ENCODE data around the gene CDK5RAP2. TPM values are rescaled to one million over a fixed set of nuclear protein-coding genes. Genes with fewer than 3 reads are reported as not detected.

The CDK5RAP2 gene
- total and polyA plus RNA-seq, 9 of the 15 experiments (the other 6 are each of a cell fraction or from before 2014, with no cell fraction given), result 19.9 to 68.8 (median 42.2) TPM

DNA sequence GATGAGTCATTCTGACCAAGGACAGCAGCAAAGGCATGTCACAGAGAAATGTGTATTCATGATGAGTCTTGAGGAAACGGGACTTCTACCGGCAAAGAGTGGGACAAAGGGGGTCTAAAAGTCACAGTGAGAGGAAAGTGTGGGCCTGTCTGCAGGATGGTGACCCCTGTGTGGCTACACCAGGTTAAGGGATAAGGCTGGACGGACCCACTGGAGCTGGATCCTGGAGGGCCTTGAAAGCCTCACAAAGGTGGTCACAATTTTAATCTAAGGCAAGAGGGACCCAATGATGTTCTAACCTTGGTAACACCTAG lies 176.5 kb downstream of the CDK5RAP2 start (continued):
- no peak for TF ChIP-seq EZH2 (IDR thresholded peaks at IDR 0.05; ENCODE audit: borderline replicate concordance, low read depth, low read length)
- TF ChIP-seq KLF1 (tag; IDR thresholded peaks at IDR 0.05), result no peak
- no peak for TF ChIP-seq HMGN3 (IDR thresholded peaks at IDR 0.05; ENCODE audit: borderline replicate concordance, extremely low read depth, insufficient read length, low read depth, low read length)
- no peak; the same call in 1 of the 2 replicates for TF ChIP-seq SMARCE1 (IDR thresholded peaks at IDR 0.05)
- TF ChIP-seq FOSL1 (tag; conservative IDR thresholded peaks at IDR 0.05), result peak; percentile 8; the same call in 1 of the 2 replicates
- 0 out of 2 replicates have a peak, but pooled peaks have one; percentile 54 for TF ChIP-seq ZNF76 (CRISPR knock-in tag; IDR thresholded peaks at IDR 0.05; ENCODE audit: borderline replicate concordance)
- TF ChIP-seq SMARCC2 (IDR thresholded peaks at IDR 0.05; ENCODE audit: low read depth), result peak; percentile 21; the same call in 1 of the 2 replicates
- no peak for TF ChIP-seq POLR2B (IDR thresholded peaks at IDR 0.05; ENCODE audit: low read depth, partially characterized antibody)
- no peak for TF ChIP-seq SMARCA5 (IDR thresholded peaks at IDR 0.05)
- peak; percentile 12; the same call in 1 of the 2 replicates for TF ChIP-seq EHMT2 (IDR thresholded peaks at IDR 0.05)
- TF ChIP-seq, protein P1, sequence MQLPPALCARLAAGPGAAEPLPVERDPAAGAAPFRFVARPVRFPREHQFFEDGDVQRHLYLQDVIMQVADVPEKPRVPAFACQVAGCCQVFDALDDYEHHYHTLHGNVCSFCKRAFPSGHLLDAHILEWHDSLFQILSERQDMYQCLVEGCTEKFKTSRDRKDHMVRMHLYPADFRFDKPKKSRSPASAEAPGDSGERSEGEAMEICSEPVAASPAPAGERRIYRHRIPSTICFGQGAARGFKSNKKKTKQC (CRISPR knock-in tag; IDR thresholded peaks at IDR 0.05), result no peak
- TF ChIP-seq, protein P2, sequence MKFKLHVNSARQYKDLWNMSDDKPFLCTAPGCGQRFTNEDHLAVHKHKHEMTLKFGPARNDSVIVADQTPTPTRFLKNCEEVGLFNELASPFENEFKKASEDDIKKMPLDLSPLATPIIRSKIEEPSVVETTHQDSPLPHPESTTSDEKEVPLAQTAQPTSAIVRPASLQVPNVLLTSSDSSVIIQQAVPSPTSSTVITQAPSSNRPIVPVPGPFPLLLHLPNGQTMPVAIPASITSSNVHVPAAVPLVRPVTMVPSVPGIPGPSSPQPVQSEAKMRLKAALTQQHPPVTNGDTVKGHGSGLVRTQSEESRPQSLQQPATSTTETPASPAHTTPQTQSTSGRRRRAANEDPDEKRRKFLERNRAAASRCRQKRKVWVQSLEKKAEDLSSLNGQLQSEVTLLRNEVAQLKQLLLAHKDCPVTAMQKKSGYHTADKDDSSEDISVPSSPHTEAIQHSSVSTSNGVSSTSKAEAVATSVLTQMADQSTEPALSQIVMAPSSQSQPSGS (CRISPR knock-in tag; IDR thresholded peaks at IDR 0.05), result no peak
- TF ChIP-seq, protein P3, sequence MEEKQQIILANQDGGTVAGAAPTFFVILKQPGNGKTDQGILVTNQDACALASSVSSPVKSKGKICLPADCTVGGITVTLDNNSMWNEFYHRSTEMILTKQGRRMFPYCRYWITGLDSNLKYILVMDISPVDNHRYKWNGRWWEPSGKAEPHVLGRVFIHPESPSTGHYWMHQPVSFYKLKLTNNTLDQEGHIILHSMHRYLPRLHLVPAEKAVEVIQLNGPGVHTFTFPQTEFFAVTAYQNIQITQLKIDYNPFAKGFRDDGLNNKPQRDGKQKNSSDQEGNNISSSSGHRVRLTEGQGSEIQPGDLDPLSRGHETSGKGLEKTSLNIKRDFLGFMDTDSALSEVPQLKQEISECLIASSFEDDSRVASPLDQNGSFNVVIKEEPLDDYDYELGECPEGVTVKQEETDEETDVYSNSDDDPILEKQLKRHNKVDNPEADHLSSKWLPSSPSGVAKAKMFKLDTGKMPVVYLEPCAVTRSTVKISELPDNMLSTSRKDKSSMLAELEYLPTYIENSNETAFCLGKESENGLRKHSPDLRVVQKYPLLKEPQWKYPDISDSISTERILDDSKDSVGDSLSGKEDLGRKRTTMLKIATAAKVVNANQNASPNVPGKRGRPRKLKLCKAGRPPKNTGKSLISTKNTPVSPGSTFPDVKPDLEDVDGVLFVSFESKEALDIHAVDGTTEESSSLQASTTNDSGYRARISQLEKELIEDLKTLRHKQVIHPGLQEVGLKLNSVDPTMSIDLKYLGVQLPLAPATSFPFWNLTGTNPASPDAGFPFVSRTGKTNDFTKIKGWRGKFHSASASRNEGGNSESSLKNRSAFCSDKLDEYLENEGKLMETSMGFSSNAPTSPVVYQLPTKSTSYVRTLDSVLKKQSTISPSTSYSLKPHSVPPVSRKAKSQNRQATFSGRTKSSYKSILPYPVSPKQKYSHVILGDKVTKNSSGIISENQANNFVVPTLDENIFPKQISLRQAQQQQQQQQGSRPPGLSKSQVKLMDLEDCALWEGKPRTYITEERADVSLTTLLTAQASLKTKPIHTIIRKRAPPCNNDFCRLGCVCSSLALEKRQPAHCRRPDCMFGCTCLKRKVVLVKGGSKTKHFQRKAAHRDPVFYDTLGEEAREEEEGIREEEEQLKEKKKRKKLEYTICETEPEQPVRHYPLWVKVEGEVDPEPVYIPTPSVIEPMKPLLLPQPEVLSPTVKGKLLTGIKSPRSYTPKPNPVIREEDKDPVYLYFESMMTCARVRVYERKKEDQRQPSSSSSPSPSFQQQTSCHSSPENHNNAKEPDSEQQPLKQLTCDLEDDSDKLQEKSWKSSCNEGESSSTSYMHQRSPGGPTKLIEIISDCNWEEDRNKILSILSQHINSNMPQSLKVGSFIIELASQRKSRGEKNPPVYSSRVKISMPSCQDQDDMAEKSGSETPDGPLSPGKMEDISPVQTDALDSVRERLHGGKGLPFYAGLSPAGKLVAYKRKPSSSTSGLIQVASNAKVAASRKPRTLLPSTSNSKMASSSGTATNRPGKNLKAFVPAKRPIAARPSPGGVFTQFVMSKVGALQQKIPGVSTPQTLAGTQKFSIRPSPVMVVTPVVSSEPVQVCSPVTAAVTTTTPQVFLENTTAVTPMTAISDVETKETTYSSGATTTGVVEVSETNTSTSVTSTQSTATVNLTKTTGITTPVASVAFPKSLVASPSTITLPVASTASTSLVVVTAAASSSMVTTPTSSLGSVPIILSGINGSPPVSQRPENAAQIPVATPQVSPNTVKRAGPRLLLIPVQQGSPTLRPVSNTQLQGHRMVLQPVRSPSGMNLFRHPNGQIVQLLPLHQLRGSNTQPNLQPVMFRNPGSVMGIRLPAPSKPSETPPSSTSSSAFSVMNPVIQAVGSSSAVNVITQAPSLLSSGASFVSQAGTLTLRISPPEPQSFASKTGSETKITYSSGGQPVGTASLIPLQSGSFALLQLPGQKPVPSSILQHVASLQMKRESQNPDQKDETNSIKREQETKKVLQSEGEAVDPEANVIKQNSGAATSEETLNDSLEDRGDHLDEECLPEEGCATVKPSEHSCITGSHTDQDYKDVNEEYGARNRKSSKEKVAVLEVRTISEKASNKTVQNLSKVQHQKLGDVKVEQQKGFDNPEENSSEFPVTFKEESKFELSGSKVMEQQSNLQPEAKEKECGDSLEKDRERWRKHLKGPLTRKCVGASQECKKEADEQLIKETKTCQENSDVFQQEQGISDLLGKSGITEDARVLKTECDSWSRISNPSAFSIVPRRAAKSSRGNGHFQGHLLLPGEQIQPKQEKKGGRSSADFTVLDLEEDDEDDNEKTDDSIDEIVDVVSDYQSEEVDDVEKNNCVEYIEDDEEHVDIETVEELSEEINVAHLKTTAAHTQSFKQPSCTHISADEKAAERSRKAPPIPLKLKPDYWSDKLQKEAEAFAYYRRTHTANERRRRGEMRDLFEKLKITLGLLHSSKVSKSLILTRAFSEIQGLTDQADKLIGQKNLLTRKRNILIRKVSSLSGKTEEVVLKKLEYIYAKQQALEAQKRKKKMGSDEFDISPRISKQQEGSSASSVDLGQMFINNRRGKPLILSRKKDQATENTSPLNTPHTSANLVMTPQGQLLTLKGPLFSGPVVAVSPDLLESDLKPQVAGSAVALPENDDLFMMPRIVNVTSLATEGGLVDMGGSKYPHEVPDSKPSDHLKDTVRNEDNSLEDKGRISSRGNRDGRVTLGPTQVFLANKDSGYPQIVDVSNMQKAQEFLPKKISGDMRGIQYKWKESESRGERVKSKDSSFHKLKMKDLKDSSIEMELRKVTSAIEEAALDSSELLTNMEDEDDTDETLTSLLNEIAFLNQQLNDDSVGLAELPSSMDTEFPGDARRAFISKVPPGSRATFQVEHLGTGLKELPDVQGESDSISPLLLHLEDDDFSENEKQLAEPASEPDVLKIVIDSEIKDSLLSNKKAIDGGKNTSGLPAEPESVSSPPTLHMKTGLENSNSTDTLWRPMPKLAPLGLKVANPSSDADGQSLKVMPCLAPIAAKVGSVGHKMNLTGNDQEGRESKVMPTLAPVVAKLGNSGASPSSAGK (IDR thresholded peaks at IDR 0.05), result no peak

Measured in K562 (cell line).